Middle frontal gyrus (tissue), 1 donor: ENCODE results near the gene CYBRD1.

Experiments used
- DNase-seq: peaks from one replicate; pipeline ENCODE4 v3.0.0-alpha.2; 2015; ENCODE audit warnings: low spot score; ENCODE audit errors: extremely low spot score

The CYBRD1 gene

GRCh38 chr2:171553236-171553635 lies 31.0 kb downstream of the CYBRD1 start:
- DNase-seq: no peak

GRCh38 chr2:171553858-171554257 lies 31.6 kb downstream of the CYBRD1 start:
- DNase-seq: no peak

- DNase-seq: no peak
Observed at GRCh38 chr2:171554991-171555615, 32.8 kb downstream of the CYBRD1 start.

- DNase-seq: no peak
Observed at GRCh38 chr2:171557363-171557762, 35.1 kb downstream of the CYBRD1 start.

- no peak for DNase-seq
Observed at GRCh38 chr2:171563301-171563700, 41.0 kb downstream of the CYBRD1 start.

- no peak for DNase-seq
Observed at GRCh38 chr2:171564463-171564862, 42.2 kb downstream of the CYBRD1 start.

GRCh38 chr2:171566057-171566456 lies 43.8 kb downstream of the CYBRD1 start:
- DNase-seq: no peak

GRCh38 chr2:171566753-171567152 lies 44.5 kb downstream of the CYBRD1 start:
- no peak for DNase-seq

- DNase-seq: no peak
Observed at GRCh38 chr2:171568089-171568488, 45.8 kb downstream of the CYBRD1 start.

- no peak for DNase-seq
Observed at GRCh38 chr2:171571721-171572120, 49.4 kb downstream of the CYBRD1 start.

GRCh38 chr2:171574149-171574795 lies 52.0 kb downstream of the CYBRD1 start:
- peak; percentile 41 for DNase-seq

- no peak for DNase-seq
Observed at GRCh38 chr2:171575606-171576005, 53.3 kb downstream of the CYBRD1 start.

- DNase-seq: no peak
Observed at GRCh38 chr2:171578127-171578803, 56.0 kb downstream of the CYBRD1 start.

- DNase-seq: no peak
Observed at GRCh38 chr2:171579481-171579880, 57.2 kb downstream of the CYBRD1 start.

GRCh38 chr2:171583566-171583965 lies 61.3 kb downstream of the CYBRD1 start:
- DNase-seq: no peak

GRCh38 chr2:171584001-171584400 lies 61.7 kb downstream of the CYBRD1 start:
- no peak for DNase-seq

- DNase-seq: no peak
Observed at GRCh38 chr2:171587132-171587531, 64.9 kb downstream of the CYBRD1 start.

GRCh38 chr2:171587567-171587966 lies 65.3 kb downstream of the CYBRD1 start:
- no peak for DNase-seq

- DNase-seq: no peak
Observed at GRCh38 chr2:171590116-171590515, 67.8 kb downstream of the CYBRD1 start.

- no peak for DNase-seq
Observed at GRCh38 chr2:171592036-171592555, 69.8 kb downstream of the CYBRD1 start.

- DNase-seq: no peak
Observed at GRCh38 chr2:171595456-171595855, 73.2 kb downstream of the CYBRD1 start.

GRCh38 chr2:171595896-171596295 lies 73.6 kb downstream of the CYBRD1 start:
- DNase-seq: no peak
